Islet precursor cell (in vitro differentiated cells): ENCODE results near the gene MACROD2.

Source experiments
- DNase-seq: peaks from one replicate; pipeline ENCODE4 v3.0.0-alpha.2; 2018

MACROD2 gene

GRCh38 chr20:15578113-15578512 is 1582.8 kb downstream of the MACROD2 start:
- DNase-seq = no peak

- DNase-seq = no peak
Observed at GRCh38 chr20:15579688-15580087, 1584.4 kb downstream of the MACROD2 start.

- no peak for DNase-seq
Observed at GRCh38 chr20:15582146-15582760, 1586.9 kb downstream of the MACROD2 start.

GRCh38 chr20:15584507-15584906 is 1589.2 kb downstream of the MACROD2 start:
- no peak for DNase-seq

- no peak for DNase-seq
Observed at GRCh38 chr20:15593081-15593480, 1597.8 kb downstream of the MACROD2 start.

- peak; percentile 52 for DNase-seq
Observed at GRCh38 chr20:15594158-15594695, 1598.9 kb downstream of the MACROD2 start.

- DNase-seq = no peak
Observed at GRCh38 chr20:15596220-15596890, 1601.0 kb downstream of the MACROD2 start.

GRCh38 chr20:15597306-15597705 is 1602.0 kb downstream of the MACROD2 start:
- no peak for DNase-seq

GRCh38 chr20:15599961-15600360 is 1604.6 kb downstream of the MACROD2 start:
- DNase-seq = no peak

- DNase-seq = no peak
Observed at GRCh38 chr20:15600565-15600964, 1605.2 kb downstream of the MACROD2 start.

- DNase-seq = no peak
Observed at GRCh38 chr20:15603506-15603905, 1608.2 kb downstream of the MACROD2 start.

GRCh38 chr20:15603978-15604805 is 1608.9 kb downstream of the MACROD2 start:
- no peak for DNase-seq

- no peak for DNase-seq
Observed at GRCh38 chr20:15609921-15610320, 1614.6 kb downstream of the MACROD2 start.

GRCh38 chr20:15610787-15611186 is 1615.5 kb downstream of the MACROD2 start:
- DNase-seq = no peak

GRCh38 chr20:15611541-15611940 is 1616.2 kb downstream of the MACROD2 start:
- no peak for DNase-seq

GRCh38 chr20:15612198-15612597 is 1616.9 kb downstream of the MACROD2 start:
- DNase-seq = no peak

GRCh38 chr20:15612769-15613168 is 1617.5 kb downstream of the MACROD2 start:
- DNase-seq = no peak

- DNase-seq = no peak
Observed at GRCh38 chr20:15613530-15613929, 1618.2 kb downstream of the MACROD2 start.

GRCh38 chr20:15616626-15617025 is 1621.3 kb downstream of the MACROD2 start:
- no peak for DNase-seq

- no peak for DNase-seq
Observed at GRCh38 chr20:15618110-15618509, 1622.8 kb downstream of the MACROD2 start.

- DNase-seq = peak; percentile 79
Observed at GRCh38 chr20:15618912-15619311, 1623.6 kb downstream of the MACROD2 start.

GRCh38 chr20:15619341-15619740 is 1624.0 kb downstream of the MACROD2 start:
- peak; percentile 63 for DNase-seq

GRCh38 chr20:15619816-15620215 is 1624.5 kb downstream of the MACROD2 start:
- DNase-seq = no peak

- DNase-seq = no peak
Observed at GRCh38 chr20:15622368-15622767, 1627.1 kb downstream of the MACROD2 start.
